HAP-1 (cell line): ENCODE measurements around the gene COG7.
"Not testable (repeated sequence)": the region's sequence is repeated elsewhere in the genome, so short reads cannot be mapped to it uniquely, and the experiment has no call there.

Experiments
- DNase-seq, 2 experiments: peaks; one replicate each; pipeline ENCODE4 v3.0.0-alpha.2; 2016 to 2020; ENCODE audit warnings: low spot score in 2 of 2
- H3K27me3 ChIP-seq: fragments of 250-450 bp; sonication (Bioruptor Pico); 2 replicates; pipeline ENCODE4 v1.5.1; 2020; ENCODE audit warnings: low read depth, mild to moderate bottlenecking, moderate library complexity
- H3K36me3 ChIP-seq: fragments of 250-450 bp; sonication (Bioruptor Pico); replicated peaks from 2 replicates; pipeline ENCODE4 v1.5.1; 2020; ENCODE audit warnings: mild to moderate bottlenecking
- H3K4me1 ChIP-seq: fragments of 250-450 bp; sonication (Bioruptor Pico); 2 replicates; pipeline ENCODE4 v1.5.1; 2020; ENCODE audit warnings: mild to moderate bottlenecking
- H3K4me3 ChIP-seq: fragments of 250-450 bp; sonication (Bioruptor Pico); 2 replicates; pipeline ENCODE4 v1.5.1; 2020; ENCODE audit warnings: mild to moderate bottlenecking, moderate library complexity
- H3K9me3 ChIP-seq: fragments of 250-450 bp; sonication (Bioruptor Pico); 2 replicates; pipeline ENCODE4 v1.5.1; 2020; ENCODE audit warnings: mild to moderate bottlenecking, moderate library complexity
- in situ Hi-C: fragments of 300-500 bp; cut with MboI; formaldehyde crosslinking; loops from 3 replicates; pipeline ENCODE4 v1.14.3; 2020; ENCODE audit warnings: low sequenced_read_pairs, inconsistent platforms, mixed read lengths

The COG7 gene

DNA sequence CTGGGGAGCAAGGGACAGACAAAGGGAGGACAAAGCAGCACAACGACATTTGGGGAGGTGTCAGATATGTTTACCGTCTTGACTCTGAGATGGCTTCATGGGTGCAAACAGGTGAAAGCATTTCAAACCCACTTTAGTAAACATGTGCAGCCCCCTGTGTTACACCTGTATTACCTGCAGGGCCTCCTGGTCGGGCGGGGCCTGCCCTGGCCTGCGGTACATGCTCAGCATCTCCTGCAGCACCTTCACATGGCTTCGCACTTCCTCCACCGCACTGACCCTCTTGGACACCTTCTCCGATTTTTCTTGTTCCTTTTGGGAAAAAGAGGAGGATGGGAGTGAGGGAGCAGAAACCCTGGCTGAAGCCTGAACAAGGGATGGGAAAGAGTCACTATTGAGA lies 32.9 kb upstream of the COG7 start:
- Histone ChIP-seq H3K4me1 (no peaks in the 10 kb centered on the region), H3K4me3 (no peak overlapping the region), H3K36me3 (peaks cover 88% of the 10 kb centered on the region), H3K27me3 (no peaks in the 10 kb centered on the region), H3K9me3 (no peaks in the 10 kb centered on the region)
- DNase-seq: no peak
- in situ Hi-C loops: no loop called here

DNA sequence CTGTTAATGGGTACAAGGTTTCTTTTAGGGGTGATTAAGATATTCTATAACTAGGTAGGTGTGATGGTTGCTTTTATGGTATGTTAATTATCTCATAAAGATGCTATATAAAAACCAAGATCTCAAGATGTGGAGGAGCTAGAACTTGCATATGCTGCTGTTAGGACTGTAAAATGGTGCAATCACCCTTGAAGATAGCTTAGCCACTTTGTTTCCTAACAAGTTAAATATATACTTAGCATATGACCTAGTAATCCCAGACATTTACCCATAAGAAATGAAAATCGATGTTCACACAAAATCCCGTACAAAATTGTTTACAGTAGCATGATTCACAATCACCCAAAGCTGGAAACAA lies 32.2 kb upstream of the COG7 start:
- H3K9me3 ChIP-seq: no peaks in the 10 kb centered on the region
- H3K27me3 ChIP-seq: no peaks in the 10 kb centered on the region
- H3K36me3 ChIP-seq: peaks cover 91% of the 10 kb centered on the region
- in situ Hi-C loops: no loop called here
- H3K4me3 ChIP-seq: no peak overlapping the region
- no peaks in the 10 kb centered on the region for H3K4me1 ChIP-seq
- no peak for DNase-seq

GRCh38 chr16:23484510-23485256 lies 31.7 kb upstream of the COG7 start:
- in situ Hi-C loops: no loop called here
- Histone ChIP-seq H3K4me3 (no peak overlapping the region), H3K9me3 (no peaks in the 10 kb centered on the region), H3K36me3 (peaks cover 91% of the 10 kb centered on the region), H3K27me3 (no peaks in the 10 kb centered on the region), H3K4me1 (no peaks in the 10 kb centered on the region)
- DNase-seq: no peak

GRCh38 chr16:23483492-23483891 lies 30.5 kb upstream of the COG7 start:
- in situ Hi-C loops, H3K4me3 ChIP-seq, DNase-seq, H3K27me3 ChIP-seq, H3K9me3 ChIP-seq, H3K4me1 ChIP-seq: not testable (repeated sequence)
- H3K36me3 ChIP-seq: peaks cover 91% of the 10 kb centered on the region

DNA sequence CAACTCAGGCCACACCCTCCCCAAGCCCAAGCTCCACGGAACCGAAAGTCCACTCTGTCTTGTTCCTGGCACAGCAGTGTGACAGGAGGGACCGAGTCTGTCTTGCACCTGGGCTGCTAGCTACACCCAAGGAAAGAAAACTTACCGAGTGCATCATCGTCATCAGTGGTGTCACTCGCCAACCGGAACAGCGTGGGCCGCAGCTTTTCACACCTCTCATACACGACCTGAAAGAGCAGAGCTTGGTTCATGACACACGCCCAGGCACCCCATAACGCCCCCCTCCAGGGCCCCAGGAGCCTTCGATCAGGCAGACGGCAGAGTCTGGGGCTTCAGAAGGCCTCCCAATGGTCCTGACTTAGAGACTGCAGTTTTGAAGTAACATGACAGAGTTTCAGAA lies 29.8 kb upstream of the COG7 start:
- Histone ChIP-seq H3K27me3 (no peaks in the 10 kb centered on the region), H3K36me3 (peaks cover 87% of the 10 kb centered on the region), H3K9me3 (no peaks in the 10 kb centered on the region), H3K4me1 (no peaks in the 10 kb centered on the region), H3K4me3 (no peak overlapping the region)
- in situ Hi-C loops: no loop called here
- no peak for DNase-seq

GRCh38 chr16:23480257-23480656 lies 27.3 kb upstream of the COG7 start:
- Histone ChIP-seq H3K27me3 (no peaks in the 10 kb centered on the region), H3K9me3 (no peaks in the 10 kb centered on the region), H3K4me3 (no peak overlapping the region), H3K4me1 (no peaks in the 10 kb centered on the region), H3K36me3 (peaks cover 84% of the 10 kb centered on the region)
- no peak for DNase-seq
- in situ Hi-C loops: no loop called here

GRCh38 chr16:23479138-23479537 lies 26.1 kb upstream of the COG7 start:
- no peak for DNase-seq

DNA sequence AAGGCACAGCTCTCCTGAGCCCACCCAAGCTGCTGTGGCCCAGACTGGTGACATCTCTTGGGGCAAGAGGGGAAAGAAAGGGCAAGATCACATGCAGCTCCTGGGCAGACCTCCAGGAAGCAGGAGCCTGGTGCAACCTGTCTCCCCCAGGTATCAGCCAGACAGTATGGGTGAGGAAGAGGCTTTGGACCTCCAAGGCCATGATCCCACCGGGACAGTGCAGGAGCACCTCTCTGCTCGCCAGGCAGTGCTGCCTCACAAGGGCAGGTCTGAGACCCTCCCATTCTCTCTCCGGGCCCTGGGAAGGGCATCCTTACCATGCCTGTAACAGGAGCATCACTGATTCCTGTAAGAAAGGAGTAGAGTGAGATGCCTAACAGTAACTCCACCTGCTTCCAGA lies 25.6 kb upstream of the COG7 start:
- H3K36me3 ChIP-seq: peaks cover 85% of the 10 kb centered on the region
- in situ Hi-C loops: no loop called here
- no peak for DNase-seq
- H3K9me3 ChIP-seq: no peaks in the 10 kb centered on the region
- no peaks in the 10 kb centered on the region for H3K4me1 ChIP-seq
- H3K4me3 ChIP-seq: no peak overlapping the region
- no peaks in the 10 kb centered on the region for H3K27me3 ChIP-seq

More at GRCh38 chr16:23479138-23479537, 26.1 kb upstream of the COG7 start:
- H3K27me3 ChIP-seq: no peaks in the 10 kb centered on the region
- H3K36me3 ChIP-seq: peaks cover 79% of the 10 kb centered on the region
- in situ Hi-C loops: no loop called here
- no peaks in the 10 kb centered on the region for H3K9me3 ChIP-seq
- no peak overlapping the region for H3K4me3 ChIP-seq
- no peaks in the 10 kb centered on the region for H3K4me1 ChIP-seq

GRCh38 chr16:23476289-23476688 lies 23.3 kb upstream of the COG7 start:
- H3K27me3 ChIP-seq: no peaks in the 10 kb centered on the region
- in situ Hi-C loops: no loop called here
- H3K4me1 ChIP-seq: no peaks in the 10 kb centered on the region
- no peaks in the 10 kb centered on the region for H3K9me3 ChIP-seq
- no peak for DNase-seq
- H3K4me3 ChIP-seq: no peak overlapping the region
- peaks cover 69% of the 10 kb centered on the region for H3K36me3 ChIP-seq

GRCh38 chr16:23469814-23470213 lies 16.8 kb upstream of the COG7 start:
- in situ Hi-C loops: no loop called here
- H3K9me3 ChIP-seq: no peaks in the 10 kb centered on the region
- H3K27me3 ChIP-seq: no peaks in the 10 kb centered on the region
- H3K36me3 ChIP-seq: peaks cover 71% of the 10 kb centered on the region
- H3K4me1 ChIP-seq: no peaks in the 10 kb centered on the region
- DNase-seq: no peak
- H3K4me3 ChIP-seq: no peak overlapping the region

GRCh38 chr16:23466162-23466885 lies 13.3 kb upstream of the COG7 start:
- H3K9me3 ChIP-seq: no peaks in the 10 kb centered on the region

DNA sequence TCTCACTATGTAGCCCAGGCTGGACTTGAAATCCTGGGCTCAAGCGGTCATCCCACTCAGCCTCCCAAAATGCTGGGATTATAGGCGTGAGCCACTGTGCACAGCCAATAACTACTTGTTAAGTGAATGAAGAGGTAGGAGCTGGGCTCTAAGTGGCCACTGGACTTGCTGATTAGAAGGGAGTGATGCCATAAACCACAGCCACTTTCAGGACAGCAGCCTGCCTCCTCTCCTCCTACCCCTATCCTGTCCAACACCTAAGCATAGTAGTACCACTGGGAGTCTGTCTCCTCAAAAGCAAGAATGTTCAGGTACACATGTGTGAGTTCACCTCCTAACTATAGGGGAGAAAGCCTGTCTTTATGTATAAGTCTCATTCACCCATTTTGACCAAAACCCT lies 12.2 kb upstream of the COG7 start:
- Histone ChIP-seq H3K36me3 (peaks cover 47% of the 10 kb centered on the region), H3K9me3 (no peaks in the 10 kb centered on the region), H3K4me3 (no peak overlapping the region), H3K4me1 (no peaks in the 10 kb centered on the region), H3K27me3 (no peaks in the 10 kb centered on the region)
- no peak for DNase-seq
- in situ Hi-C loops: no loop called here

More at GRCh38 chr16:23466162-23466885, 13.3 kb upstream of the COG7 start:
- no peaks in the 10 kb centered on the region for H3K27me3 ChIP-seq
- peaks cover 56% of the 10 kb centered on the region for H3K36me3 ChIP-seq
- DNase-seq: no peak
- no peaks in the 10 kb centered on the region for H3K4me1 ChIP-seq
- H3K4me3 ChIP-seq: no peak overlapping the region
- in situ Hi-C loops: no loop called here

DNA sequence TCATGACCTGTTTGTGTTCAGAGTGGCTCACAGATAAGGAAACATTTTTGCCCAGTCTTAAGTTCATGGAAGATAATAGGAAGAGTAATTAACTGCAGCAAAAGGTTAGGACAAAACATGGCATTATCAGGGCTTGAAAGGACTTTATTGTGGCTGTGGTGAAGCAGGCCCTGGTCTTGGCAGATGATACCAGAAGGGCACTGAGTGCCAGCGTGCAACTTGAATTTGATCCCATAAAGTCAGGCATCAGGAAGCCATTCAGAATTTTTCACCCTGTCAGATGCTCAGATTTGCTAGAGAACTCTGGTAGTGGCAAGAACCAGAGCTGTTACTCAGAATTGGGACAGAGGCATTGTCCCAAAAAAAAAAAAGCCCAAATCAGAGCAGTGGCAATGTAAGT lies 11.2 kb upstream of the COG7 start:
- peaks cover 37% of the 10 kb centered on the region for H3K36me3 ChIP-seq
- no peaks in the 10 kb centered on the region for H3K27me3 ChIP-seq
- DNase-seq: no peak
- no peaks in the 10 kb centered on the region for H3K4me1 ChIP-seq
- in situ Hi-C loops: no loop called here
- no peaks in the 10 kb centered on the region for H3K9me3 ChIP-seq
- H3K4me3 ChIP-seq: no peak overlapping the region

- in situ Hi-C loops, H3K4me1 ChIP-seq, H3K27me3 ChIP-seq, H3K4me3 ChIP-seq, H3K9me3 ChIP-seq, DNase-seq: not testable (repeated sequence)
- H3K36me3 ChIP-seq: peaks cover 26% of the 10 kb centered on the region
Measured at GRCh38 chr16:23462994-23463393, 10.0 kb upstream of the COG7 start.
